HUDEP-2 (cell line): ENCODE results near the gene USP9Y.
"Not testable (repeated sequence)": the region's sequence is repeated elsewhere in the genome, so short reads cannot be mapped to it uniquely, and the experiment has no call there.

Experiments used
- DNase-seq, 76 experiments: peaks; one replicate each; lab custom pipeline; 2025; ENCODE audit not compliant: unreplicated experiment in 76 of 76; lab: John Stamatoyannopoulos, UW

The USP9Y gene

GRCh38 chrY:12701181-12701695, at the start of gene USP9Y:
USP9Y (plus strand) TSS chrY:12701231; CDS start chrY:12709448, 8,217 bp downstream.
- DNase-seq, result no peak

DNA sequence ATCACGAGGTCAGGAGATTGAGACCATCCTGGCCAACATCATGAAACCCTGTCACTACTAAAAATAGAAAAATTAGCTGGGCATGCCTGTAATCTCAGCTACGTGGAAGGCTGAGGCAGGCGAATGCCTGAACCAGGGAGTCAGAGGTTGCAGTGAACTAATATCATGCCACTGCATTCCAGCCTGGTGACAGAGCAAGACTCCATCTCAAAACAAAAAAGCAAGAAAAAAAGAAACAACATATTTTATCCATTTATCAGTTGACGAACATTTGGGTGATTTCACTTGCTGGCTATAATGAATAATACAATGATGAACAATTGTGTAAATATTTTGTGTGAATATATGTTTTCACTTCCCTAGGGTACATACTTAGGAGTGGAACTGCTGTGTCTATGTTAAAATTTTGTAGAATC, 49.4 kb upstream of the USP9Y start:
- DNase-seq, result no peak

GRCh38 chrY:12661745-12662681, 39.0 kb upstream of the USP9Y start:
- no peak for DNase-seq

DNA sequence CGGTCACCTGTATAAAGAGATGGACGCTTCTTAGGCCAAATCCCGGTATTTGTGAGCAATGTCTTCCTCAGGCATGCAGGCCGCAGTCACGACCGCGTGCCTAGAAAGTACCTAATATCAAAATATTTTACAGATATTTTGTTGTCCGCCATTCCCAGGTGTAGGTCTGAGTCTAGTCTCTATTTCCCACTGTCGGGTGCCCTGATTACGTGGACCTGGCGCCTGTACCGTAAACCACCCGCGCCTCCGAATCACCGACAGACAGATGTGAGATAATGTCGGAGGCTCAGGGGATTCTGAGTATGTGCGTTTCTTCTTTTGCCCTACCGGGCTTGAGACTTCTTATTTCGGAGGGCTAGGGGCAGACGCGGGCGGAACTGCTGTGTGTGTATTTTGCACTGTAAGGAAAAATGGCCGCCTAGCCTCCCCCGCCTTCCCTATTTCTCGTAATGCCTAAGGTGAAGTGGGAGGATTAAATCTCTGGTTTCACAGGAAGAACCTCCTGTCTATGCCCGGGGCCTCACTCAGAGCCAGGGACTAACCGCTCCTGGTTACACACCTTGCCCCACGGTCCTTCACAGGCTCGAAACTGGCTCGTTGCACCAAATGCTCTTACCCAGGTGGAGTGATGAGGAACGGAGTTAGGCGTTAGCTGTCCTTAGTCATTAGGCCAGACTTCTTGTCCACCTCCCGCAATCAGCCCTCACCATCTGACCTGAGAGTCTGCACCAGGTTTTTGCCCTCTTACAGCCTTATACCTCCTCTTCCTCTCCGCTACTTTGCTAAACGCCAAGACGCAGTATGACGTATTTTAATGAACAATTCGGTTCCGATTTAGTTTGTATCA, 38.1 kb upstream of the USP9Y start:
- peak in 3 of 76 experiments; percentile 0 to 1 (median 1) for DNase-seq

- not testable (repeated sequence) for DNase-seq
These were observed 37.2 kb upstream of the USP9Y start for GRCh38 chrY:12663845-12664244.

DNA sequence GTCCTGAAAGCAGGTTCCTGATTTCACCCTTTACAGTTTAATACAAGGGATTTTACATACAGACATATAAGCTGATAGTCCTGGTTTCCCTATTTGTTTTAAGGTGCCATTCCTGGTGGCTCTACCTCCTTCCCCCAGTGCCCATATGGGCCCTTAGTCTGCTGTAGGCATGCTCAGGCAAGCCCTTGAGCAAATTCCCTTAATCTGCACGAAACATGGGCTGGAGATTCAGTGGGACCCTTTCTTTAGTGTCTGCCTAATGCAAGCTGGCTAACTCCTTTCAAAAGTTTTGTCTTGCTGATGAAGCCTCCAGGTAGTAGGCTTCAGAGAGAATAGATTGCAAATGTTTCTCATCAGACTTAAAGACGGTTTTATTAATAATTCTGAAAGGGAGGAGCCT, 22.9 kb upstream of the USP9Y start:
- peak in 1 of 76 experiments; percentile 0 for DNase-seq

- no peak for DNase-seq
These were observed 19.5 kb upstream of the USP9Y start for GRCh38 chrY:12681535-12681934.

- DNase-seq, result no peak
These were observed 12.7 kb upstream of the USP9Y start for GRCh38 chrY:12688337-12688736.

GRCh38 chrY:12700087-12700486, 944 bp upstream of the USP9Y start:
- no peak for DNase-seq

GRCh38 chrY:12702174-12702573, 1.1 kb downstream of the USP9Y start:
- DNase-seq, result no peak

DNA sequence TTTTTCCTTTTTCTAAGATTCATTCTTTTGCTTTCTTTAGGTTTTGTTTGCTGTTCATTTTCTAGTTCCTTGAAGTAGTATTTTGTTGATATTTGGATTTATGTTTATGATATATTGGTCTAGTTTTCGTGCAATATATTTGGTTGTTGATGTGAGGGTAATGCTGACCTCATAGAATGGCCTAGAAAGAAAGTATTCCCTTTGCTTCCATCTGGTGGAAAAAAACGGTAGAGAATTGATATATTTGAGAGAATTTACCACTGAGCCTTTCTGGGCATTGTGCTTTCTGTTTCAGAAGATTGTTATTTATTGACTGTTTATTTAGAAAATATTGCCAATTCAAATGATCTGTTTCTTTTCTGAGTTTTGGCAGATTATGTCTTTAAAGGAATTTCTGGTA, 9.4 kb downstream of the USP9Y start:
- peak in 2 of 76 experiments; percentile 0 for DNase-seq

GRCh38 chrY:12715376-12715775, 14.3 kb downstream of the USP9Y start:
- no peak for DNase-seq

DNA sequence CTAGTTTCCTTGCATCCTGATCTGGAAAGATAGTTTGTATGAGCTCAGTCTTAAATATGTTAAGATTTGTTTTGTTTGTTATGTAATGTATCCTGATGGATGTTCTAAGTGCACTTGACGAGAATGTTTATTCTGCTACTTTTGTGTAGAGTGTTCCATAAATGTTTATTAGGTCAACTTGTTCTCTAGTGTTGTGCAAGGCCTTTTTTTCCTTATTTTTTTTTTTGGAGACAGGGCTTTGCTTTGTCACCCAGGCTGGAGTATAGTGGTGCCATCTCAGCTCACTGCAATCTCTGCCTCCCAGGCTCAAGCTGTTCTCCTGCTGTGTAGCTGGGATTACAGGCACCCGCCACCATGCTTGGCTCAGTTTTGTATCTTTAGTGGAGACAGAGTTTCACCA, 28.7 kb downstream of the USP9Y start:
- no peak for DNase-seq

- no peak for DNase-seq
These were observed 32.6 kb downstream of the USP9Y start for GRCh38 chrY:12733625-12734024.

DNA sequence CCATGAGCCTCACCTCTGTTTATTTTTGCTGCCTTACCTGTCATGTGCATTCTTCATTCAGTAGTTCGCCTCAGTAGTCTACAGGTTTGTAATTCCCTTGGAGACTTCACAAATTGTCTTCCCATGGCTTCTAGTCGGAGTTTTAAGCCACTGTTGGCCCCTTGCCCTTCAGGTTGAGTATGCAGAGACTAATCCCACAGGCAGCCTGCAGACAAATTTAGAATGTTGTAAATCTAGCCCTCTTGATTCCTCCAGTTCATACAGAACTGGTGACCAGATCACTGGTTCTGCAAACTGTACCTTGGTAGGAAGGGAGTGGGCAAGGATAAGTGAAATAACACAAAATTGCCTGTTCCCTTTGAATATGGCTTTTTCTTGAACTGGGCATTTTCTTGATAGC, 33.0 kb downstream of the USP9Y start:
- DNase-seq, result no peak

- DNase-seq, result peak in 7 of 76 experiments; percentile 0 to 34 (median 6)
These were observed 40.4 kb downstream of the USP9Y start for GRCh38 chrY:12741414-12741813.

DNA sequence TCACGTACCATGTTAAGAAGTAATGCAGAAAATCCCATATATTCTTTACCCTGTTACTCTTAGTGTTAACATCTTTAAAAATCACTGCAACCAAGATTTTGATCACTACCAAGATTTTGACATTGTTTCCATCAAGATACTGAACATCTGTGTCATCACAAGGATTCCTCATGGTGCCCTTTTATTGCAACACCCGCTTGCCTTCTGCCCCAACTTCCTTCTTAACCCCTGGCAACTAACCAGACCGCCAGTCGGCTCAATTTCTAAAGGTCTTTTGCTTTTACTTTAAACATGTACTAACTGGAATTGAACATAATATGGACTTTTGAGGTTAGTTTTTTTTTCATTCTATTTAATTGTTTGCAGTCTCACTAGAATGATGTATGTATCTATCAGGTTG, 41.7 kb downstream of the USP9Y start:
- no peak for DNase-seq

DNA sequence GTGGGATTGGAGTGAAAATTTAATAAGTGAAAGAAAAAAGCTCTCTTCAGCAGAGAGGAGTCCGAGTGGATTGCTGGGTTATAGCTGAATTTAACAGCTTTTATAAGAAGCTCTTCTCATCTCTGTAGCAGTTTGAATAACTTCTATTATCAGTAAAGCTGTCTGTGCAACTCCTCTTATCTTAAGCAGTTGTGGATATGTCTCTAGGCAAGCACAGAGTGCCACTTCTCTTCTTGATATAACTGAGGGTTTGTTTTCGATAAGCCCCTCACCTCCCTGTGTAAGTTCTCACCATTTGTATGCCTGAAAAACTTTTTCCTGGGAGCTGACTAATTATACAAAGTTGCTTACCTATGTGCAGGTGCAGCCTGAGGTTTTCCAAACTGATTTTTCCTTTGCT, 43.1 kb downstream of the USP9Y start:
- peak in 15 of 76 experiments; percentile 0 to 30 (median 1) for DNase-seq

DNA sequence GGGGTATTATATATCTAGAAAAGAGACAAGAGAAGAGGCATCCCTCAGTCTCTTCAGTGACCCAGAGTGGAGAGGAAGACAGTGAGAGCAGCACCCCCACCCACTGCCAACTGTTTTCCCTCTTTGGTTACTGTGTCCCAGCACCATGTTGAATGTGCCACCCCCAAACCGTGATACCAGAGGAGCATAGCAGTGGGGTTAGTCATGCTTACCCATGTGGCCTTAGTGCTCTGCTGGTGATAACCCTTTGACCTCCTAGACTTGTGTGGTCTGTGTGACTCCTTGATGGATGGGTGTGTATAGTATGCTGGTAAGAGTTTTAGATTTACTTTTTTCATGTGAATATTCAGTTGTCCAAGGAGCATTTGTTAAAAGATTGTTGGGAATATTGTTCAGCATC, 48.3 kb downstream of the USP9Y start:
- peak in 2 of 76 experiments; percentile 0 to 2 for DNase-seq

DNA sequence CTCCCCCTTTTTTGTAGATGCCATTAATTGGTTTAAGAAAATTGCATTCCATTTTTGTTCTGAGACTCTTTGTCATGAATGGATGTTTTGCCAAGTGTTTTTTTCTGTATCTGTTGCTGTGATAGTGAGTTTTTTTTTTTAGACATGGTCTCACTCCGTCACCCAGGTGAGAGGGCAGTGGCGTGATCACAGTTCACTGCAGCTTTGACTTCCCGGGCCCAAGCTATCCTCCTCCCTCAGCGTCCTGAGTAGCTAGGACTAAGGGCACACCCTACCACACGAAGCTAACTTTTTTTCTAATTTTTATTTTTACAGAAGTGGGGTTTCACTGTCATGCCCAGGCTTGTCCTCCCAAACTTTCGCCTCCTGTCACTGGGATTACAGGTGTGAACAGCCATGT, 51.8 kb downstream of the USP9Y start:
- DNase-seq, result no peak

DNA sequence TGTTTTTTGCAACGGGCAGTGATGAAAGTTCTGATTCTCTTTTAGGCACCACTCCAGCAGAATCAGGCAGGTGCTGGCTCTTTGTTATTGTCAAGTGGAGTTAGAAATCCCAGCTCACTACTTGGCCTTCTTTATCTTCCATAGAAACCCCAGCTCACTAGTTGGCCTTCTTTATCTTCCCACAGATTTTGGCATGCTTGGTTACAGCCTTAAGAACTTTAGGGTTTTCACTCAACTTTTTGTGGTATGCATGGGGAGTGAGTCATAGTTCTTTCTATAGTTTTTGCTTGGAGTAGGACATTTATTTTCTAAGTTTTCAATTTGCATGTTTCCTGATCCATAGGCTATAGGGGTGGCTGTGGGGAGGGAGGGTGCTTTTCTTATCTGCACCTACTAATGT, 55.0 kb downstream of the USP9Y start:
- DNase-seq, result no peak
